ENCODE measurements around the gene BTF3. TPM values are rescaled to one million over a fixed set of nuclear protein-coding genes. Genes with fewer than 3 reads are reported as not detected.
A peak's percentile ranks its signal among the peaks of the same experiment; 100 is the strongest.

BTF3 gene
- total RNA-seq, 1 donor from 2014 or later = 388 TPM

DNA sequence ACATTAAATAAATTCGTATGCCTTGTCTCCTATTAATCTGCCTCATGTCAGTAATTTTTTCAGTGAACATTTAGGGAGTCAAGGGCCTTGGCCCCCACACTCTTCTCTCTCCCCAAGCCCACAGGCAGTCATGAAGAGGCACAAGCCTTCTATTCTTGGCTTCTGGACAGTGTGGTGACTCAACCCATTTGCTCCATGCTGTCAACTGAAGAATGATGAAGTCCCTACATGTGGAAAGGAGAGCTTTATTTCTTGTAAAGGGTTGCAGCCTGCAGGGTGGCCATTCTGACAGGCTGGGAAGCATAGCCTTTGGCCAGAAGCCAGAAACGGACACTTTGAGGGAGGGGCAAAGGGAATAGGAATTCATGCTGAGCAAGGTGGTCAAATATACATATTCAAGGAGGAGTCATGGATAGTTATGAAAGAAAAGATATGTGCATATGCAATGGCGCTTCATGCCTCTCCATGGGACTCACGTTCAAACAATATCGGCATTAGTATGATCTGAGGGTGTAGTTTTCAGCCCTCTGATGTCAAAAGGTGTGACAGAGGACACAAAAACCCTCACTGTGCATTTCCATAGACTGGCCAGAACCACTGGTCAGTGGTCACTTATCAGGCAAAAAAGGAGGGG, 35.9 kb downstream of the BTF3 start:
- ATAC-seq (no peak), DNase-seq (no peak)
- H3K27me3 ChIP-seq (ENCODE audit: low read depth) = no peaks in the 10 kb centered on the region
- TF ChIP-seq CTCF (IDR thresholded peaks at IDR 0.05) = no peak
- no peak overlapping the region for H3K4me3 ChIP-seq
- no peaks in the 10 kb centered on the region for H3K4me1 ChIP-seq
- no peaks in the 10 kb centered on the region for H3K36me3 ChIP-seq
- no peaks in the 10 kb centered on the region for H3K9me3 ChIP-seq
- H3K27ac ChIP-seq = no peak overlapping the region
- intact Hi-C loops (cut with DNase I) = no loop called here

DNA sequence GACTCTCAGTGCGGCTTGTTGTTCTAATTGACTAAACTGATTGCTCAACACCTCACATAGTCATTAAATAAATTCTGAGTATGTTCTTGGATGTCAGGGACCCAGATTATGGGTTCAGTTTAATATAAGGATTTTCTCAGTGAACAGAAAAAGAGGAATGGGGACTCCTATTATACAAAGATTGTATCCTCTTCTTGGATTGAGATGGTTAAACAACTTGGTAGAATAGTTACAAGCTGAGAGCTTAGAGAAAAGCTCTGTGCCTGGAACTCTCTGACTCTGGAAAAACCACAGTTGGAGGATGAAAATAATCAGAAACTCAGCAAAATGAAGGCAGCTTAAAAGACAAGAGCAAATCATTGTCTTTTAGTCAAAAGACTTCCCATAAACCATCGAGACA, 36.7 kb downstream of the BTF3 start:
- intact Hi-C loops (cut with DNase I) = no loop called here
- Histone ChIP-seq H3K4me1 (no peaks in the 10 kb centered on the region), H3K36me3 (no peaks in the 10 kb centered on the region), H3K4me3 (no peak overlapping the region), H3K9me3 (no peaks in the 10 kb centered on the region), H3K27me3 (ENCODE audit: low read depth) (no peaks in the 10 kb centered on the region), H3K27ac (no peak overlapping the region)
- ATAC-seq (no peak), DNase-seq (no peak)
- no peak for TF ChIP-seq CTCF (IDR thresholded peaks at IDR 0.05)

DNA sequence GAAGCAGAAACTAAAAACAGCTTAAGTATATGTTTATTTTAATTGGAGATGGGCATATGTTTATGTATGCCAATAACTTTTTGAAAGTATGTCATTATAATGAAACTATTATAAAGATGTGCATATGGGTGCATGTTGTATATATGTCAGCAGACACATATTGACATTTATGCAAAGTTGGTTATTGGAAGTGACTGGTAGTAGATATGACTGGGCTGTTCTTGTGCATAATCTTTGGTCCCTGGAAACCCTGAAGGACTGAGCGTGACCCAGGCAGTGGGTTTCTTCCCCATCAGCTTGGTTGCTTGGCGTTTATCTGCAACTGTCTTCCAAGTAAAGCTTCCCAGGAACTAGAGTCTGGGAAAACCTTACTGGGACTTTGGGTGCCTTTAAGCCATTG, 41.5 kb downstream of the BTF3 start:
- intact Hi-C loops (cut with DNase I) = no loop called here
- Histone ChIP-seq H3K4me1 (peaks cover 19% of the 10 kb centered on the region), H3K9me3 (no peaks in the 10 kb centered on the region), H3K4me3 (no peak overlapping the region), H3K27ac (no peak overlapping the region), H3K27me3 (ENCODE audit: low read depth) (no peaks in the 10 kb centered on the region), H3K36me3 (no peaks in the 10 kb centered on the region)
- DNase-seq = no peak
- no peak for ATAC-seq
- TF ChIP-seq CTCF (IDR thresholded peaks at IDR 0.05) = no peak

- ATAC-seq = no peak
- no peak for DNase-seq
- intact Hi-C loops (cut with DNase I) = no loop called here
- no peak for TF ChIP-seq CTCF (IDR thresholded peaks at IDR 0.05)
- Histone ChIP-seq H3K4me1 (peaks cover 19% of the 10 kb centered on the region), H3K4me3 (no peak overlapping the region), H3K27me3 (ENCODE audit: low read depth) (no peaks in the 10 kb centered on the region), H3K27ac (peak overlapping the region; percentile 22), H3K36me3 (no peaks in the 10 kb centered on the region), H3K9me3 (no peaks in the 10 kb centered on the region)
These were observed 42.0 kb downstream of the BTF3 start for GRCh38 chr5:73540192-73540591.

DNA sequence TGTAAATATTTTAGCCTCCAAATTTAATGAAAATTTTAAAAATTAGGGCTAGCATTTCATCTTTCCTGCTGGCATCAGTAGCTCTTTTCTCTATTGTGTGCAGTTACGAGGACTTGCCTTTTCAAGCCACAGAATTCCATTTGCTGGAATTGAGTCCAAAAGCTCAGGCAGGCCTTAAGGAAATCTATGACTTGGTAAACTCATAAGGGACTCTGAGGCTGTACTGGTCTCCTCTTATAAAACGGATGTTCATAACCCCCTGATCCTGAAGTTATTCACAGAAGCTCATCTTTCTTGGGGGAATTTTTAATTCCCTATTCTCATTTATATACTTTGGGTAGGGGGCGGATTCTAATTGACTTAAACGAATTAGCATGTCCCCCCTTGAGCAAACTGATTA, 43.8 kb downstream of the BTF3 start:
- H3K27ac ChIP-seq = peak overlapping the region; percentile 68
- H3K36me3 ChIP-seq = no peaks in the 10 kb centered on the region
- TF ChIP-seq CTCF (IDR thresholded peaks at IDR 0.05) = no peak
- H3K4me1 ChIP-seq = peaks cover 19% of the 10 kb centered on the region
- H3K9me3 ChIP-seq = no peaks in the 10 kb centered on the region
- intact Hi-C loops (cut with DNase I) = no loop called here
- H3K4me3 ChIP-seq = no peak overlapping the region
- no peaks in the 10 kb centered on the region for H3K27me3 ChIP-seq (ENCODE audit: low read depth)
- ATAC-seq = no peak
- DNase-seq = no peak
